VCaP (cell line): ENCODE data around the gene MBD6.

Source experiments
- H3K27ac ChIP-seq: fragments of 450-650 bp; 2 replicates; pipeline ENCODE4 v1.5.1; 2017
- TF ChIP-seq, protein P1 (sequence below): fragments of 450-650 bp; conservative IDR thresholded peaks from 2 replicates; pipeline ENCODE4 v1.5.1; 2017; ENCODE audit warnings: mild to moderate bottlenecking, moderate library complexity

Gene MBD6

DNA sequence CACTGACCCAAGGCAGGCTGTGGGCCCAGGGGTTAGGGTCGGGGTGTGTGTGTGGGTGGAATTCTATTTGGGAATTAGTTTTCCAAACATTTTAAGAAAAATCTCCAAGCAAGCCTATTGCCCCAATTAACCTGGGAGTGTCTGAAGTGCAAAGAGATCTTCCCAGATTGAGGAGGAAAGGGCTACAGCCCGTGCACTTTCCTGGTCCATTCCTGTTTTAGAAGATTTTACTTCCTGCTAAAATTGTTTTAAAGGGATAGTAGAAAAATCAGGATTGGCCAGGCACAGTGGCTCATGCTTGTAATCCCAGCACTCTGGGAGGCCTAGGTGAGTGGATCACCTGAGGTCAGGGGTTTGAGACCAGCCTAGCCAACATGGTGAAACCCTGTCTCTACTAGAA is 19.1 kb downstream of the MBD6 start:
- no peak overlapping the region for H3K27ac ChIP-seq
- TF ChIP-seq, protein P1, sequence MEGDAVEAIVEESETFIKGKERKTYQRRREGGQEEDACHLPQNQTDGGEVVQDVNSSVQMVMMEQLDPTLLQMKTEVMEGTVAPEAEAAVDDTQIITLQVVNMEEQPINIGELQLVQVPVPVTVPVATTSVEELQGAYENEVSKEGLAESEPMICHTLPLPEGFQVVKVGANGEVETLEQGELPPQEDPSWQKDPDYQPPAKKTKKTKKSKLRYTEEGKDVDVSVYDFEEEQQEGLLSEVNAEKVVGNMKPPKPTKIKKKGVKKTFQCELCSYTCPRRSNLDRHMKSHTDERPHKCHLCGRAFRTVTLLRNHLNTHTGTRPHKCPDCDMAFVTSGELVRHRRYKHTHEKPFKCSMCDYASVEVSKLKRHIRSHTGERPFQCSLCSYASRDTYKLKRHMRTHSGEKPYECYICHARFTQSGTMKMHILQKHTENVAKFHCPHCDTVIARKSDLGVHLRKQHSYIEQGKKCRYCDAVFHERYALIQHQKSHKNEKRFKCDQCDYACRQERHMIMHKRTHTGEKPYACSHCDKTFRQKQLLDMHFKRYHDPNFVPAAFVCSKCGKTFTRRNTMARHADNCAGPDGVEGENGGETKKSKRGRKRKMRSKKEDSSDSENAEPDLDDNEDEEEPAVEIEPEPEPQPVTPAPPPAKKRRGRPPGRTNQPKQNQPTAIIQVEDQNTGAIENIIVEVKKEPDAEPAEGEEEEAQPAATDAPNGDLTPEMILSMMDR = no peak

- no peak overlapping the region for H3K27ac ChIP-seq
- TF ChIP-seq, protein P1 = no peak
These were observed 21.0 kb downstream of the MBD6 start for GRCh38 chr12:57543581-57543980.

GRCh38 chr12:57545809-57546437 is 23.3 kb downstream of the MBD6 start:
- peak overlapping the region; percentile 87 for H3K27ac ChIP-seq

DNA sequence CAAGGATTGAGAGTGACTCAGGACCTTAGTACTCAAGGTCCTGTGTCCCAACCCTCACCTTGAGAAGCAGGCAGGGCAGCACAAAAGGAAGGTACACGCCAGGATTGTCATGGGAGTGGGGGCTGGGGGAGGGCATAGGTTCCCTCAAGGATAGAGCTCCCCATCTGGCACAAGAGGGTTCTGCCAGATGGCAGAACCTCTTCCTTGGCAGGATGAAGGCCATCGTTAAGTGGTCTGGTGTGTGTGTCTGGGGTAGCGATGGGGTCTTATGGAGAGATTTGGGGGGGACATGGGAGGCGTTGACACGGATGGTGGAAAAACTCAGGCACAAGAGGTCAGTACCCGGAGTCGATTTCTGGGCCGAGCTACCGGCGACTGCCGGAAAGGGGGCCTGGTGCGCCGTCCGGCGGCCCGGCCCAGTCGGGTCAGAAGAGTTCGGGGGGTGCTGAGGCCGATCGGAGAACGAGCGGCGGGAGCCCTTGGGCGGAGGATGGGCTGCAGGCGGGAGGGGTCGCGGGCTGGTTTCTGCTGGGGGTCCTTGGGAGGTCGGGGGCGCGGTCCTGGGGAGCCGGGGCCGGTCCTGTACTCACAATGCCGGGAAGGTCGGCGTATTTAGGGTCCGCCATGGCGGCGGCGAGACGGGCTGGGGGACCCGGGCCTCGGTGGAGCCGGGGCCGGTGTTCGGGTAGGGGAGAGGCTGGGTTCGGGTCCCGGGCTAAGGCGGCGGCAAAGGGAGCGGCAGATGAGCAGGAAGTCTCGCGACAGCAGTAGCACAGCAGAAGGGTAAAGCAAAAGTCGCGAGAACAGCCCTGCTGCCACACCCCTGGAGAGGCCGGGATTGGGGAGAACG is 24.0 kb downstream of the MBD6 start, which contains the start of gene DCTN2:
TSS of gene DCTN2 (minus strand) at position 755 of the 850 bp plus-strand sequence. CDS start at position 626, 129 bp downstream.
- H3K27ac ChIP-seq = peak within 1 kb of the TSS; percentile 87
- TF ChIP-seq, protein P1 = peak; percentile 21; the same call in 1 of the 2 replicates

More at GRCh38 chr12:57545809-57546437, 23.3 kb downstream of the MBD6 start:
- TF ChIP-seq, protein P1 = no peak

- H3K27ac ChIP-seq = peak overlapping the region; percentile 87; the same call in 1 of the 2 replicates
- TF ChIP-seq, protein P1 = no peak
These were observed 24.8 kb downstream of the MBD6 start for GRCh38 chr12:57547288-57548012.

DNA sequence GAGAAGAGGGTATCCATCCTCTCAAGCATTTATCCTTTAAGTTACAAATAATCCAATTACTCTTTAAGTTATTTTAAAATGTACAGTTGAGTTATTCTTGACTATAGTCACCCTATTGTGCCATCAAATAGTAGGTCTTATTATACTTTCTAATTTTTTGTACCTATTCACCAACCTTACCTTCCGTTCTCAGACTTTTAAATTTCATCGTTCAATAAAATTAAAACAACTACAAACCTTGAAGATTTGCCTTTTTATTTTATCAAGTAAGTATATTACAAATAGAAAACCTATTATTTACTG is 25.3 kb downstream of the MBD6 start:
- H3K27ac ChIP-seq = no peak overlapping the region
- TF ChIP-seq, protein P1 = no peak

GRCh38 chr12:57548488-57548887 is 25.9 kb downstream of the MBD6 start:
- H3K27ac ChIP-seq = no peak overlapping the region
- TF ChIP-seq, protein P1 = no peak
